Left renal pelvis (tissue), 4 donors: Measurements from ENCODE around the gene CDH11. TPM values are rescaled to one million over a fixed set of nuclear protein-coding genes. Genes with fewer than 3 reads are reported as not detected.

Source experiments
- DNase-seq, 4 donors: peaks; one replicate each; pipeline ENCODE4 v3.0.0-alpha.2; 2013; ENCODE audit warnings: low read depth in 4 of 4, low spot score in 3 of 4
- polyA plus RNA-seq, 4 donors: library from polyadenylated mRNA; unstranded; fragments of 120-200 nt; gene quantifications; one replicate each; pipeline ENCODE4 v1.2.1, GENCODE V29; 2013; ENCODE audit not compliant: insufficient read length in 4 of 4

CDH11 gene
- polyA plus RNA-seq, 4 donors, result 153 to 326 (median 182) TPM

- DNase-seq, result no peak
Observed at GRCh38 chr16:64925166-64925565, 196.7 kb downstream of the CDH11 start.

GRCh38 chr16:64924086-64924485, 197.8 kb downstream of the CDH11 start:
- DNase-seq, result no peak

GRCh38 chr16:64919929-64920607, 201.8 kb downstream of the CDH11 start:
- no peak for DNase-seq

GRCh38 chr16:64919141-64919540, 202.7 kb downstream of the CDH11 start:
- DNase-seq, result no peak

- DNase-seq, result no peak
Observed at GRCh38 chr16:64916051-64916450, 205.8 kb downstream of the CDH11 start.

- no peak for DNase-seq
Observed at GRCh38 chr16:64910356-64910755, 211.5 kb downstream of the CDH11 start.

GRCh38 chr16:64907844-64908243, 214.0 kb downstream of the CDH11 start:
- no peak for DNase-seq

GRCh38 chr16:64903770-64904169, 218.1 kb downstream of the CDH11 start:
- no peak for DNase-seq

- DNase-seq, result no peak
Observed at GRCh38 chr16:64900517-64900916, 221.3 kb downstream of the CDH11 start.

GRCh38 chr16:64900019-64900418, 221.8 kb downstream of the CDH11 start:
- DNase-seq, result no peak

GRCh38 chr16:64898159-64898558, 223.7 kb downstream of the CDH11 start:
- no peak for DNase-seq
